Right lobe of liver (tissue), 4 donors: ENCODE results near the gene HES2.

ENCODE experiments used
- CTCF ChIP-seq, 4 donors: fragments of 200-600 bp in 3 of 4; fragments of 450-650 bp in 1 of 4; IDR thresholded peaks; one replicate each; pipeline versions ENCODE4 v1.5.1 to v1.8.0; 2016 to 2022; ENCODE audit warnings: antibody characterized with exemption in 4 of 4, mild to moderate bottlenecking in 2 of 4
- POLR2A ChIP-seq: fragments of 450-650 bp; IDR thresholded peaks from one replicate; pipeline ENCODE4 v1.6.1; 2017; ENCODE audit warnings: antibody characterized with exemption, mild to moderate bottlenecking
- donor health status: DM: no; HTN: no; CAD: no.
- donor health status: DM: no; HTN: no; CAD: no.
- donor health status: DM: no; HTN: yes; CAD: no.

- TF ChIP-seq POLR2A (no peak), CTCF (IDR thresholded peaks at IDR 0.05) (no peak)
Measured at GRCh38 chr1:6409733-6410132, 10.0 kb downstream of the HES2 start.
